DMS114 treated with DMSO at 0.1 percent for 48 hours (cell line): Measurements from ENCODE around the gene STX12.
"Not testable (repeated sequence)": the region's sequence is repeated elsewhere in the genome, so short reads cannot be mapped to it uniquely, and the experiment has no call there.

Experiments used
- DNase-seq: peaks from one replicate; lab custom pipeline; 2025; ENCODE audit not compliant: unreplicated experiment; lab: John Stamatoyannopoulos, UW

STX12 gene

GRCh38 chr1:27865821-27866220 is 92.8 kb downstream of the STX12 start:
- DNase-seq, result no peak

- no peak for DNase-seq
These were observed 95.5 kb downstream of the STX12 start for GRCh38 chr1:27868556-27868931.

GRCh38 chr1:27868932-27869718 is 96.1 kb downstream of the STX12 start:
- no peak for DNase-seq

DNA sequence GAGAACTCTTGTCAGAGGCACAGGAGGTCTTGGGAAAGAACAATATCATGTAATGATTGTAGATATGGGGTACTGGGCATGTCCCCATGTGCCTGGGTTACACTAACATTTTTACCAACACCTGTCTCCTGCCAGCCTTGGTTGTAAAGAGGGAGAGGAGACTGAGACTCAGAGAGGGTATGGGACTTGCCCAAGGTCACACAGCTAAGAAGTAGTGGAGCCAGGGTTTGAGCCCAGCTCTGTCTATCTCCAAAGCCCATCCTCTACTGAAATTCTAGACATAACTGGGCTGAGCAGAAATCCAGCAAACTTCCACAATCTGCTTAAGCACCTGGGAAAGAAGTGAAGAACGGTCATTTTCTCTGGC is 96.7 kb downstream of the STX12 start:
- DNase-seq, result no peak

DNA sequence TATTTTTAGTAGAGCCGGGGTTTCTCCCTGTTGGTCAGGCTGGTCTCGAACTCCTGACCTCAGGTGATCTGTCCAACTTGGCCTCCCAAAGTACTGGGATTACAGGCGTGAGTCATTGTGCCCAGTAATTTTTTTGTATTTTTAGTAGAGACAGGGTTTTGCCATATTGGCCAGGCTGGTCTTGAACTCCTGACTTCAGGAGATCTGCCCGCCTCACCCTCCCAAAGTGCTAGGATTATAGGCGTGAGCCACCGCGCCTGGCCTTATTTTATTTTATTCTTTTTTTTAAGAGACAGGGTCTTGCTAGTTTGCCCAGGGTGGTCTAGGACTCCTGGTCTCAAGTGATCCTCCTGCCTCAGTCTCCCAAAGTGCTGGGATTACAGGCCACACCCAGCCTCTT is 98.1 kb downstream of the STX12 start:
- not testable (repeated sequence) for DNase-seq

GRCh38 chr1:27872059-27872801 is 99.2 kb downstream of the STX12 start, which contains the start of gene THEMIS2:
TSS of gene THEMIS2 (plus strand) at chr1:27872544. CDS start at chr1:27872572, 28 bp downstream.
- peak; percentile 32 for DNase-seq

GRCh38 chr1:27872802-27873551 is 100.0 kb downstream of the STX12 start:
- DNase-seq, result no peak

- DNase-seq, result no peak
These were observed 100.8 kb downstream of the STX12 start for GRCh38 chr1:27873671-27874384.
